ENCODE results near the gene P2RY6. TPM values are rescaled to one million over a fixed set of nuclear protein-coding genes. Genes with fewer than 3 reads are reported as not detected.
A peak's percentile ranks its signal among the peaks of the same experiment; 100 is the strongest.
"Not testable (repeated sequence)": the region's sequence is repeated elsewhere in the genome, so short reads cannot be mapped to it uniquely, and the experiment has no call there.

Gene P2RY6, protein sequence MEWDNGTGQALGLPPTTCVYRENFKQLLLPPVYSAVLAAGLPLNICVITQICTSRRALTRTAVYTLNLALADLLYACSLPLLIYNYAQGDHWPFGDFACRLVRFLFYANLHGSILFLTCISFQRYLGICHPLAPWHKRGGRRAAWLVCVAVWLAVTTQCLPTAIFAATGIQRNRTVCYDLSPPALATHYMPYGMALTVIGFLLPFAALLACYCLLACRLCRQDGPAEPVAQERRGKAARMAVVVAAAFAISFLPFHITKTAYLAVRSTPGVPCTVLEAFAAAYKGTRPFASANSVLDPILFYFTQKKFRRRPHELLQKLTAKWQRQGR
- total RNA-seq = 2.2 TPM

DNA sequence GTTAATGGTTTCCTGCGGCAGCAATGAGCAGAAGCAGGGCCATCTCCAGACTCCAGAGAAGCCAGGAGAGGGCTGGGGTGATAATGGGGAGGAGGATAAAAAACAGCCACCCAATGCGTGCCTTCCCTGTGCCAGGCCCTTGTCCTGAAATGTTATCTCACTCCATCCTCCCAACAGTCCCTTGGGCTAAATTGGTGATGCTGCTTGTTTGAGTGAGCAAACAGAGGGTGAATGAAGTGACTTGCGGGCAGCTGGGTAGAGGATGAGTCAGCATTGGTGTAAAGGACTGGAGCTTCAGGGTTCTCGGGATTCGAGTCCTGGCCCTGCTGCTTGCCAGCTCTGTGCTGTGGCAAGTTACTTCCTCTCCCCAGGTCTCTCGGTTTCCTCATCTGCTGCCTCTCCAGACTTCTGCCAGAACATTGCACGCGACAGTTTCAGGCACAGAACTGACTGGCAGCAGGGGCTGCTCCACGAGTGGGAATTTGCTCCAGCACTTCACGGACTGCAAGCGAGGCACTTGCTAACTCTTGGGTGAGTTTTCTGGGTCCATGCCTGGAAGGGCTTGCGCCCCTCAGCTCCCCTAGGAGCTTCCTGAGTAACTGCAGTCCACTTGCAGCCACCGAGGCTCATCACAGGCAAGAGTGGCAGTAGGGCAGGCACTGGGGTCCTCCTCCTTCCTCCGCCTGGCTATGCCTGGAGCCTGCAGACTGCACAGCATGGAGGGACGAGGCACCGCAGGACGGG is at the start of gene P2RY6:
Gene P2RY6 (plus strand): TSS at position 403 of the 744 bp plus-strand sequence. CDS start 24,181 bp downstream, outside the sequence.
- no peak for DNase-seq (ENCODE audit: low spot score)

DNA sequence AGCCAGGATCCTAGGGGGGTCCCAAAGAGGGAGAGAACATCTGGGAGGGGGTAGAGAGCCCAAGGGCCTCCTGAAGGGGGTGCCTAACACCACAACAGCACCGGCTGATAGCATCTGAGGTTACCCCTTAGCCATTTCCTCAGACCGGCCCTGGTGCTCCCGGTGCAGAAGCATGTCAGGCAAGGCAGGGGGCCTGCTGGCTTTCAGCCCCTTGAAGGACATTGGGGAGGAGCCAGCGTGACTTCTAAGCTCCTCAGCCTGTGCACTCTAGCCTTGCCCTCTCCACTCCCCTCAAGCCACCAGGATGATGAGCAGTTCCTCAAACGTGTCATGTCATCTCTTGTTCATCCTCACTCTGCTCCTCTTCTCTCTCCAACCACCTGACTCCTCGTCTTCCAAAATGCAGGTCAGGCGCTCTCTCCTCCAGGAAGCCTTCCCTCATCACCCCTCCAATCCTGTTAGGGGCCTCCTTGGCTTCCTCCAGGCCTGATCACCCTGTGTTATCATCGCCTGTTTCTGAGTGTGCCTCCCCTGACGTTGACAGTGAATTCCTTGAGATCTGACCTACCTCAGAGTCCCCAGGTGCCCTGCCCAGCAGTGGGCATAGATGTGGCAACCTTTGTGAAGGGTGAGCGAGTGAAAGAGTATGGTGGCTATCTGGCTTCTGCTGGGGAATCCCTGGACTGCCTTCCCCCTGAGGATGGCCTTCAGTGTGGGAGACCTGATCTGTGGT is 48.0 kb upstream of the P2RY6 start:
- no peak for DNase-seq (ENCODE audit: low spot score)

DNA sequence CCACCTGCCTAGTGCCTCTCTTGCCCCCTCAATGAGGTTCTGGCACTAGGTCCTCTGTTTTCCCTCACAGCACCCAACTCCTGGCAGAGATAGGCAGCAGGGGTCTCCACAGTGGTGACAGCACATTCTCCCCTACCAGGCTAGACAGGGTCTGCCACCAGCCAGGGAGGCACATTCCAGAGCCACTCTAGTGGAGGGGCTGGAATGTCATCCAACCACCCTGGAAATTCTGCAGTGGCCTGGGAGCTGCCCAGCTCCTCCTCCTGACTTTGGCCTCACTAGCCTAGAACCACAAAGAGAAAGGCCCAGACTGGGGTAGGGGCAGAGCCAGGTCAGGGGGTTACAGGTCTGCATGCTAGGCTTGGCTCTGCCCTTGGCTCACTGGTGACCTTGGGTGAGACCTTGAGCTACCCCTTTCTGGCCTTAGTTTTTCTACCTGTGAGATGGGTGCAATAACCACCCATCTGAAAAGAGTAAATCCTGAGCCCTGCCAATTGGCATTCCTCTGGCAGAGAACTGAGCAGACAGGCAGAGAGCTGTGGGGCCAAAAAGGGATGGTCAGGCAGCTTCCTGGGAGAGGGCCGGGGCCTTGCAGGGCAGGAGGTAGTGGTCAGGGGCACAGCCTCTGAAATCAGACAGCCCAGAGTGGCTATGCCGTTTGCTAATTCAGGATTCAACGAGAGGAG is 47.0 kb upstream of the P2RY6 start:
- DNase-seq (ENCODE audit: low spot score) = no peak

DNA sequence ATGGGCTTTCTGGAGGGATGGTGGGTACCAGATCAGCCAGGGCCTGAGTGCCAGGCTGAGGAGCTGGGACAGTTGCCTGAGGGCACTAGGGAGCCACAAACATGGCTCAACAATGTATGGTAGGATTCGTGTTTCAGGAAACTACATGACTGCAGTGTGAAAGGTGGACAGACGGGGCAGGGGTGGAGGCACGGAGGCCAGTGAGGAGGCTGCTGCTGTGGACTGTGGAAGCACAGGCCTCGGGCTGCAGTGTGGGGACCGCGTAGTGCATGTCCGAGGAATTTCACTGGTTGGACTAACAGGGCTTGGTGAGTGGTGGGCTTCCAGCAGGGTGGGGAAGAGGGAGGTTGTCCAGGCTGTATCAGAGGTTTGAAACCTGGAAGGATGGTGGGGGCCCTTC is 46.3 kb upstream of the P2RY6 start:
- DNase-seq (ENCODE audit: low spot score) = no peak

DNA sequence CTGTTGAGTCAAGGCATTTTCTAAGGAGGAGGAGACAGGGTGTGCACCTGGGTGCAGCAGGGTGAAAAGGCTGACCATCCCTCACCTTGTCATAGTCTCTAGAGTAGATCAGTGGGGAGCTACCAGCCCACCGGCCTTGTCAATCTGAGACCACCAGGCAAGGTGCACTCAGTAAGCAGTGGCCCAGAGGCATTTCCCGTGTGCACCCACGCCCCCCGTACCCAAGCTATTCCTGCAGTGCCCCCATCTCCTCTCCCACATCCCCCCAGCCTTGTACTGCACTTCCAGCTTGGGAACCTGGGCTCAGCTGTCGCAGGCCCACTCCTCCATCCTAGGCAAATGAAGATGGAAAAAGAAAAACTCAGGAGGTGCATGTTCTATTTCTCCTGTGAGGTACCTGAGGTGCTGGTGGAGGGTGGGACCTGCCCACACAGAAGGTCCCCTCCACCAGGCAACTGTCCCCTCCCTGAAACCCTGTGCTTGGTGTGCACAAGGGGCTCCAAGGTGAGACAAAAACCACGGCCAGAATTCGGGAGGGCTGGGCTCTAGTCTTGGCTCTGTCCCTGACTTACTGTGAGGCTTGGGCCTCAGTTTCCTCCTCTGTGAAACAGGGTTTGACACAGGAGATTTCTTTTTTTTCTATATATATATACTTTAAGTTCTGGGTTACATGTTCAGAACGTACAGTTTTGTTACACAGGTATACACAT is 45.7 kb upstream of the P2RY6 start:
- DNase-seq (ENCODE audit: low spot score) = no peak

DNA sequence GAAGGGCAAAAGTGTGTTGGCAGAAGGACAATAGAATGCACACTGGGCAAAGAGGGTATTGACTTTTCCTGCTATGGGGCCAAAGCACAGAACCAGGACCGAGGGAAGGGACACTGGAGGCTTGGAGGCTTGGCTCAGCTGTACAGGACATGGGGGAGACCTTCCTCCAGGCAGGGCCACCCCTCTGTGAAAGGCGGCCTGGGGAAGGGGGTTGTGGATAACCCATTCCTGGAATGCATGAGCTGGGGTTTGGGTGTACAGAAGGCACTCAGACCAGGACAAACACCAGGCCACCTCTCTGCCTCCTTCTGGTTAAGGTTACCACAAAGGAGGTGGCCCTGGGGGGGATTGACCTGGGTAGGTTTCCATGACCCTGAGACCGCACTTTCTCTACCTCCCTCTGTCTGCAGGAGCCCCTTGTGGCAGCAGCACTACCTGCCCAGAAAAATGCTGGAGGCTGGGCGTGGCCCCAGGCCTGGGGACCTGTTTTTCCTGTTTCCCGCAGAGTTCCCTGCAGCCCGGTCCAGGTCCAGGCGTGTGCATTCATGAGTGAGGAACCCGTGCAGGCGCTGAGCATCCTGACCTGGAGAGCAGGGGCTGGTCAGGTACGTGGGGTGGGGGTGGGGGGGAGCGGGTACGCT is 44.4 kb upstream of the P2RY6 start:
- DNase-seq (ENCODE audit: low spot score) = peak; percentile 88

DNA sequence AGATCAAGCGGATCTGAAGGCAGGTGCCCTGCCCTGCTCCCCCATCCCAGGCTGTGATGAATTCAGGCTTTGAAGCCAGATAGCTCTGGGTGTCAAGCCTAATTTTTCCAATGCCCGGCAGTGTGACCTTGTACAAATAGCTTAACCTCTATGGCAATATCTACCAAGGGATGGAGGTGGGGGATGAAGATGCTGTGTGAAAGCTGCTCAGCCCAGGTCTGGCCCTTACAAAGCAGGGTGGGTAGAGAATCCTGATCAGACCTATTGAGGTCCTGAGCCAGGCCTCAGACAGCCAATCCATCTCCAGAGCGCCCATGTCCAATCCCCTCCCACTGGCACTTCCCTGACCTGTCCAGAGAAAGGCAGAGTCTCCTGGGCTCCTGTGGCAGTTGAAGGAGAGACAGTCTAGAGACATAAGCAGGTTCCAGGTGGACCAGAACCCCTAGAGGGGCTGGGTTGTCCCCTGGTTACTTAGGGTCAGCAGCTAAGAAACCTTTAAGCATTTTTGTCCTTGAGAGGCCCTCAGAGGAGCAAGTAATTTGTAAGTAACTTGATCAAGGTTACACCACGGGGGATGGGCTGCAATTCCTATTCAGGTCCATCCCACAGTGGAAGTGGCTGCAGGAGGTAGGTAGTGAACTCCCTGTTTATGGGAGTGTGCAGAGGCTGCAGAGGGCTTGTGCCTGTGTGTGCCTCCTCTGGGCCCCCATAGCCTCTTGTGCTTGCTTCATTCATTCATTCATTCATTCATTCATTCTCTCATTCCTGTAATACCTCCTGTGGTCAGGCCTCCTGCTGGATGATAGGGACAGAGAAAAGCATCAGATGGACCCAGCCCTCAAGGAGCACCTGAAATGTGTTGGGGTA is 43.6 kb upstream of the P2RY6 start:
- no peak for DNase-seq (ENCODE audit: low spot score)

DNA sequence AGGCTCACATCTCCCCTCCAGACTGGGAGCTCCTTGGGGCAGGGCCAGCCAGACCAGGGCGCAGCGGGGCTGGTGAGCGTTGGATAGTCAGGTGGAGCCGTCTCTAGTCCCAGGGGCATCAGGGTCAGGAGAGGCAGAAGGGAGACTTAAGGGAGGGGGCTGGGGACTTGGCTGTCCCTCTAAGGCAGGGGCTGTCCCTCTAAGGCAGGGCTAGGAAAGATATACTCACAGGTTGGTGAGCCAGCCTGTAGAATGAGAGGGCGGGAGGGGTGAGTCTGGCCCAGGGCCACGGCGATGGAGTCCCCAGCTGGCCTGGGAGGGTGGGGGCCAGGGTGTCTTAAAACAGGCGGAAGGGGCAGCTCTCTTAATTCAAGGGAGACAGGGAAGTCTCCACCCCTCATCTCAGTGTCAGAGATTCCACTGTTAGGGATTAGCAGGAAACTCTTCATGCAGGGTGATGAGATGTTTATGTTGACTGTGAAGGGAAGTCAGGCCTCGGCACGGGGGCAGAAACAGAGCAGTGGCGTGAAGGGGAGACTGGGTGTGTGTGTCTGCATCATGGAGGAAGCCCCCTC is 42.7 kb upstream of the P2RY6 start:
- no peak for DNase-seq (ENCODE audit: low spot score)

DNA sequence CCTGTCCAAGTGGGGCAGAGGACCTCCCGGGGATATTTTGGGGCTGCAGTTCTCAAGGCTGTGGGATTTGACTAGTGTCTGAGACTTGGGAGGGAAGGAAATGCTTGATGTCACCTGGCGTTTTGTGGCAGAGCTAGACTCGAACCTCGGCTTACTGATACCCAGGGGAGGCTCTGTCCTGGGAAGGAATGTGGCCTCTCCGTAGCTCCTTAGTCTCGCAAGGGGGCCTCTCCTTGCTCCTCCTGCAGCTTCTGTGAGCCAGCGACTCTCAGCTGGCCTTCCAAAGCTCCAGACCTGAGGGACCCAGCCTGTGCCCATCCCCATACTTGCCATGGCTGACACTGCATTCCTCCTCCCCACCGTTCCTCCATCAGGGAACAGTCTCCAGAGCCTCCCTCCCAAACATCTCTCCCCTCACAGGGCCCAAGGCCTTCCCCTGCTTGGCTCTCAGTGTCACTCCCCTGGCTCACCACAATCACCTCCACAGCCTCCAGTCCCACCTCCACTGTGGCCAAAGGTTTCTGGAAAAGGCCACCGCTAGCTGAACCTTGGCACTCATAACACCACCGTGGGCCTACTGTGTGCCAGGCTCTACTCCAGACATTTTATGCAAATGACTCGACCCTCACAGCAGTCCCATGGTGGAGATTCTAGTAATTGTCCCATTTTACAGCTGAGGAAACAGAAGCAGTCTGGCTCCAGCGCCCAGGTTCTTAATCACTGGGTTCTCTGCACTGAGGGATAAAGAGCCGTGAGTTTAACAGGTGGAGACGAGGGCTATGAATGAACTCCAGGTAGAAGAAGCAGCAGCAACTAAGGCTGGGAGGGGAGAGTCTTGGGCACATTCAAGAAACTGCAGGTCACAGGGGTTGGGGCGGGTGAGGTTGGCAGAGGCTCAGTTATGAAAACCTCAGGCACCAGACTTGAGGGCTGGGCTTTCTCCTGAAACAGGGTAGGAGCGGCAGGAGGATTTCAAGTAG is 42.0 kb upstream of the P2RY6 start:
- no peak for DNase-seq (ENCODE audit: low spot score)

DNA sequence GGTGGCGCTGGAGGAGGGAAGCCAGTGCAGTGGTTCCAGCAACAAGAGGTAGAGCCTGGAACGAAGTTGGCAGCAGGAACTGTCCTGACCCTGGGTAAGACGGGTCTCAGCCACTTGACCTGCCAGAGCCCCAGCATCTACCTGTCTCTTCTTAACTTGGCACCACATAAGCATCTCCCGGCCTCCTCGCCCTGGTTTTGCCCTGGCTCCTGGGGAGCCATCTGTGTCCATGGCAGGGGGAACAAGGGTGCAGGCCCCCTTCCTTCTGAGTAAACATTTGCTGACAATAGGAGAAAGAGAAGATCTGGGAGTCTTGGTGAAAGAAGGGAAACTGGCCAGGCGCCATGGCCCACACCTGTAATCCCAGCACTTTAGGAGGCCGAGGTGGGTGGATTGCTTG is 41.2 kb upstream of the P2RY6 start:
- no peak for DNase-seq (ENCODE audit: low spot score)

DNA sequence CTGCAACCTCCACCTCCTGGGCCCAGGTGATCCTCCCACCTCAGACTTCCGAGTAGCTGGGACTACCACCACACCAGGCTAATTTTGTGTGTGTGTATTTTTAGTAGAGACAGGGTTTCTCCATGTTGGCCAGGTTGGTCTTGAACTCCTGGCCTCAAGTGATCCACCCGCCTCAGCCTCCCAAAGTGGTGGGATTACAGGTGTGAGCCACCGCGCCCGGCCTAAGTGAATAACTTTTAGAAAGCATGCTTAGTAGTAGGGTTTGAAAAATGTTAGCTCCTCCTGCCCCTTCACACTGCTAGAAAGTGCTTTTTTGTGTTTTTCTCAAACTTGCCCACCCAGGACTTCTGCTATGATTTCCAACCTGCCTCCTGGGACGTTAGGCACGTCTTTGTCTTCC is 39.7 kb upstream of the P2RY6 start:
- not testable (repeated sequence) for DNase-seq (ENCODE audit: low spot score)

DNA sequence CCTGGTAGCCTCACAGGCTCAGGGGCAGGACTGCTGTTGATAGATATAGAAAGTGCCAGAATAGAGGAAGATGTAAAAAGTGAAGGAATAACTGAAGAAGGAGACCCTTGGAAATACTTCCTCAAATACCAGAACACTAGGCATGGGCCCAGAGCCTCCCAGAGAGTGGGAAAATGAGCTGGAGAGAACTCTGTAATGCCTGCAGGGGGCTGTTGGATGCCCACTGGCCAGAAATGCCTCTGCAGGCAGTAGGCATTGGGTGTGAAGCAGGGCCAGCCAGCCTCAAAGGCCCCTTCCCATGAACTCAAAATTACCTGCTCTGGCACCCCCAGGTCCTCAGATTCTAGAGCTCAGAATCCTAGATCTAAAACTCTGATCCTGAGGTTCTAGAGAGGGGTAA is 38.9 kb upstream of the P2RY6 start:
- no peak for DNase-seq (ENCODE audit: low spot score)

DNA sequence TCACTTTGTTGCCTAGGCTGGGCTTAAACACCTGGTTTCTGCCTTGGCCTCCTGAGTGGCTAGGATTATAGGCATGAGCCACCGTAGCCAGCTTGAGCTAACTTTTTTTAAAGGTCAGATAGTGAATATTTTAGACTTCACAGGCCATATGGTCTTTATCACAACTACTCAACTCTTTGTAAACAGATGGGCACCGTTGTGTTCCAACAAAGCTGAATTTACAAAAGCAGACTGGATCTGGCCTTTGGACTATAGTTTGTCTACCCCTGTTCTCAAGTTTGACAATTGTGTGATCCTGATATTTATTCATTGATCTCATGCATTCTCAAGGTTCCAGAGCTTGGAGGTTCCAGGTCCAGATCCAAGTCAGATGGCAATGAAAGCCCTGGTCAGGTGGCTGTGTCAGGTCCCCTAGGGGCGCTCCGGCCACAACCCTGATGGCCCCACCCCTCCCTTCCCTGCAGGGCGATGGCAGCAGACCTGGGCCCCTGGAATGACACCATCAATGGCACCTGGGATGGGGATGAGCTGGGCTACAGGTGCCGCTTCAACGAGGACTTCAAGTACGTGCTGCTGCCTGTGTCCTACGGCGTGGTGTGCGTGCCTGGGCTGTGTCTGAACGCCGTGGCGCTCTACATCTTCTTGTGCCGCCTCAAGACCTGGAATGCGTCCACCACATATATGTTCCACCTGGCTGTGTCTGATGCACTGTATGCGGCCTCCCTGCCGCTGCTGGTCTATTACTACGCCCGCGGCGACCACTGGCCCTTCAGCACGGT is 38.3 kb upstream of the P2RY6 start:
- DNase-seq (ENCODE audit: low spot score) = no peak

DNA sequence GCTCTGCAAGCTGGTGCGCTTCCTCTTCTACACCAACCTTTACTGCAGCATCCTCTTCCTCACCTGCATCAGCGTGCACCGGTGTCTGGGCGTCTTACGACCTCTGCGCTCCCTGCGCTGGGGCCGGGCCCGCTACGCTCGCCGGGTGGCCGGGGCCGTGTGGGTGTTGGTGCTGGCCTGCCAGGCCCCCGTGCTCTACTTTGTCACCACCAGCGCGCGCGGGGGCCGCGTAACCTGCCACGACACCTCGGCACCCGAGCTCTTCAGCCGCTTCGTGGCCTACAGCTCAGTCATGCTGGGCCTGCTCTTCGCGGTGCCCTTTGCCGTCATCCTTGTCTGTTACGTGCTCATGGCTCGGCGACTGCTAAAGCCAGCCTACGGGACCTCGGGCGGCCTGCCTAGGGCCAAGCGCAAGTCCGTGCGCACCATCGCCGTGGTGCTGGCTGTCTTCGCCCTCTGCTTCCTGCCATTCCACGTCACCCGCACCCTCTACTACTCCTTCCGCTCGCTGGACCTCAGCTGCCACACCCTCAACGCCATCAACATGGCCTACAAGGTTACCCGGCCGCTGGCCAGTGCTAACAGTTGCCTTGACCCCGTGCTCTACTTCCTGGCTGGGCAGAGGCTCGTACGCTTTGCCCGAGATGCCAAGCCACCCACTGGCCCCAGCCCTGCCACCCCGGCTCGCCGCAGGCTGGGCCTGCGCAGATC is 37.5 kb upstream of the P2RY6 start:
- DNase-seq (ENCODE audit: low spot score) = no peak

DNA sequence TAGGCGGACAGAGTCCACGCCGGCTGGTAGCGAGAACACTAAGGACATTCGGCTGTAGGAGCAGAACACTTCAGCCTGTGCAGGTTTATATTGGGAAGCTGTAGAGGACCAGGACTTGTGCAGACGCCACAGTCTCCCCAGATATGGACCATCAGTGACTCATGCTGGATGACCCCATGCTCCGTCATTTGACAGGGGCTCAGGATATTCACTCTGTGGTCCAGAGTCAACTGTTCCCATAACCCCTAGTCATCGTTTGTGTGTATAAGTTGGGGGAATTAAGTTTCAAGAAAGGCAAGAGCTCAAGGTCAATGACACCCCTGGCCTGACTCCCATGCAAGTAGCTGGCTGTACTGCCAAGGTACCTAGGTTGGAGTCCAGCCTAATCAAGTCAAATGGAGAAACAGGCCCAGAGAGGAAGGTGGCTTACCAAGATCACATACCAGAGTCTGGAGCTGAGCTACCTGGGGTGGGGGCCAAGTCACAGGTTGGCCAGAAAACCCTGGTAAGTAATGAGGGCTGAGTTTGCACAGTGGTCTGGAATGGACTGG is 36.8 kb upstream of the P2RY6 start:
- DNase-seq (ENCODE audit: low spot score) = no peak

DNA sequence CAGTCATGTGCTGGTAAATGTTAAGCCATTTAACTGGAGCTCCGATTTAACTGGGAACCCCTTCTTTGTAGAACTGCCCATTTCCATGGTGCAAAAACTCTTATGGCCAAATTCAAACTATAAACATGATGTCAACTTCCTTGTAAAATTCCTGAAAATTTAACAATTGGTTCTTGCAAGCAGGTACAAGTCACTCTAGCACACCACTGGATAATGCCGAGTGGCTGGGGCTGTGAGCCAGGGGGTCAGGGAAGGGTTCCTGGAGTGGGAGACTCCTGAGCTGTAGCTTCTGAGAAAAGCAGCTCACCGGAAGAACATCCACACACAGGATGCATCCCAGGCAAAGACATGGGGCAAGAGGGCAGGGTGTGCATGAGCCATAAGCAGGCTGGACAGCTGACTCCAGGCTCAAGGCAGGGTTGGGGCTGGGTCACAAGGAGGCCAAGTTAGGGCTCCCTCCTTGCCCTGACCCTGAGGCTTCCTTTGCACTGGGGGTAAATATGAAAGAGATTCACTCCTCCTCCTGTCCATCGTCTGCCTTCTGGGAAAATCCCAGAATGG is 35.9 kb upstream of the P2RY6 start:
- DNase-seq (ENCODE audit: low spot score) = no peak

All from ureter (tissue), 1 donor.